Left lung (tissue), 10 donors: ENCODE results near the gene ANXA10. TPM values are rescaled to one million over a fixed set of nuclear protein-coding genes. Genes with fewer than 3 reads are reported as not detected.

Source experiments
- ATAC-seq: fragments of 200-7000 bp; cut with Tn5 transposase; one replicate; pipeline ENCODE4 v1.9.1; 2020; ENCODE audit warnings: moderate library complexity
- DNase-seq, 4 donors: peaks; one replicate each; pipeline ENCODE4 v3.0.0-alpha.2; 2013 to 2020
- H3K27ac ChIP-seq, 2 donors: fragments of 200-600 bp; sonication (generic) in 1 of 2; one replicate each; pipeline versions ENCODE4 v1.5.0 to v1.8.0; 2020 to 2021
- H3K27me3 ChIP-seq, 2 donors: fragments of 200-600 bp; sonication (generic) in 1 of 2; one replicate each; pipeline versions ENCODE4 v1.5.0 to v1.8.0; 2020 to 2021
- H3K36me3 ChIP-seq, 2 donors: fragments of 200-600 bp; sonication (generic) in 1 of 2; one replicate each; pipeline versions ENCODE4 v1.5.0 to v1.8.0; 2020 to 2021
- H3K4me1 ChIP-seq, 2 donors: fragments of 200-600 bp; one replicate each; pipeline ENCODE4 v1.8.0; 2021
- H3K4me3 ChIP-seq, 2 donors: fragments of 200-600 bp; sonication (generic) in 1 of 2; one replicate each; pipeline versions ENCODE4 v1.5.0 to v1.8.0; 2020 to 2021; ENCODE audit warnings: mild to moderate bottlenecking in 1 of 2
- H3K9me3 ChIP-seq, 2 donors: fragments of 200-600 bp; sonication (generic) in 1 of 2; one replicate each; pipeline versions ENCODE4 v1.5.0 to v1.8.0; 2020 to 2021
- CTCF ChIP-seq, 2 donors: fragments of 200-600 bp; sonication (generic) in 1 of 2; IDR thresholded peaks; one replicate each; pipeline versions ENCODE4 v1.5.0 to v1.8.0; 2021; ENCODE audit warnings: antibody characterized with exemption in 2 of 2
- intact Hi-C, 2 donors: fragments of 100-400 bp; cut with DNase I; formaldehyde crosslinking; loops; one replicate each; pipeline versions ENCODE4 v1.11.2 to v1.14.2; 2022
- polyA plus RNA-seq, 6 donors: library from polyadenylated mRNA; unstranded; fragments of 120-200 nt; gene quantifications; one replicate each; pipeline ENCODE4 v1.2.1, GENCODE V29; 2013; ENCODE audit not compliant: insufficient read length in 6 of 6
- total RNA-seq, 2 donors: library from RNA; stranded (reverse); fragmentation: NEBNext Ultra II Directional; extraction: Animal tissue kit (Norgen Biotek cat#: 25700); gene quantifications; one replicate each; pipeline ENCODE4 v1.2.1, GENCODE V29; 2021
- donor health status: DM: no; HTN: yes; CAD: no.
- donor health status: DM: no; HTN: no; CAD: no.

ANXA10 gene
- total and polyA plus RNA-seq, 8 donors, result 0.25 to 0.63 (median 0.47) TPM; not detected in 5

GRCh38 chr4:168153596-168154440 lies 61.5 kb downstream of the ANXA10 start:
- intact Hi-C loops, result no loop called here
- peak; percentile 98 for ATAC-seq
- no peaks in the 10 kb centered on the region for H3K36me3 ChIP-seq

GRCh38 chr4:168154546-168155277 lies 62.4 kb downstream of the ANXA10 start:
- intact Hi-C loops, result no loop called here

More at GRCh38 chr4:168153596-168154440, 61.5 kb downstream of the ANXA10 start:
- peak; percentile 74 to 87 (median 82) for DNase-seq
- peaks cover 0 to 1% of the 10 kb centered on the region in 2 donors for H3K9me3 ChIP-seq
- no peaks in the 10 kb centered on the region for H3K4me1 ChIP-seq
- H3K27me3 ChIP-seq, result no peaks in the 10 kb centered on the region
- no peak overlapping the region for H3K4me3 ChIP-seq
- TF ChIP-seq CTCF (IDR thresholded peaks at IDR 0.05), result peak; percentile 39 to 40
- H3K27ac ChIP-seq, result no peak overlapping the region

GRCh38 chr4:168162604-168163003 lies 70.3 kb downstream of the ANXA10 start:
- no peak for ATAC-seq
- no peak overlapping the region for H3K4me3 ChIP-seq

More at GRCh38 chr4:168154546-168155277, 62.4 kb downstream of the ANXA10 start:
- no peak overlapping the region for H3K27ac ChIP-seq
- no peaks in the 10 kb centered on the region for H3K4me1 ChIP-seq
- no peaks in the 10 kb centered on the region for H3K27me3 ChIP-seq
- peaks cover 0 to 3% of the 10 kb centered on the region in 2 donors for H3K9me3 ChIP-seq
- H3K36me3 ChIP-seq, result no peaks in the 10 kb centered on the region
- DNase-seq (no peak), ATAC-seq (no peak)
- no peak for TF ChIP-seq CTCF (IDR thresholded peaks at IDR 0.05)
- H3K4me3 ChIP-seq, result no peak overlapping the region

GRCh38 chr4:168163106-168163505 lies 70.8 kb downstream of the ANXA10 start:
- Histone ChIP-seq H3K36me3 (no peaks in the 10 kb centered on the region), H3K27ac (no peak overlapping the region), H3K4me1 (no peaks in the 10 kb centered on the region), H3K4me3 (no peak overlapping the region), H3K27me3 (no peaks in the 10 kb centered on the region), H3K9me3 (peaks cover 0 to 9% of the 10 kb centered on the region in 2 donors)
- ATAC-seq (no peak), DNase-seq (no peak)
- intact Hi-C loops, result no loop called here
- no peak for TF ChIP-seq CTCF (IDR thresholded peaks at IDR 0.05)

More at GRCh38 chr4:168162604-168163003, 70.3 kb downstream of the ANXA10 start:
- H3K9me3 ChIP-seq, result peaks cover 0 to 9% of the 10 kb centered on the region in 2 donors
- DNase-seq, result no peak
- H3K27ac ChIP-seq, result no peak overlapping the region
- no peak for TF ChIP-seq CTCF (IDR thresholded peaks at IDR 0.05)
- intact Hi-C loops, result no loop called here
- H3K4me1 ChIP-seq, result no peaks in the 10 kb centered on the region
- H3K36me3 ChIP-seq, result no peaks in the 10 kb centered on the region
- H3K27me3 ChIP-seq, result no peaks in the 10 kb centered on the region

- TF ChIP-seq CTCF (IDR thresholded peaks at IDR 0.05), result no peak
- intact Hi-C loops, result no loop called here
Observed at GRCh38 chr4:168164045-168164444, 71.7 kb downstream of the ANXA10 start.

More at GRCh38 chr4:168164045-168164444, 71.7 kb downstream of the ANXA10 start:
- H3K4me3 ChIP-seq, result no peak overlapping the region
- ATAC-seq (no peak), DNase-seq (no peak)
- peaks cover 0 to 6% of the 10 kb centered on the region in 2 donors for H3K9me3 ChIP-seq
- no peaks in the 10 kb centered on the region for H3K4me1 ChIP-seq
- H3K27me3 ChIP-seq, result no peaks in the 10 kb centered on the region
- no peak overlapping the region for H3K27ac ChIP-seq
- no peaks in the 10 kb centered on the region for H3K36me3 ChIP-seq
